IMR-90 (cell line): ENCODE measurements around the gene ALKBH2. TPM values are rescaled to one million over a fixed set of nuclear protein-coding genes. Genes with fewer than 3 reads are reported as not detected.

Experiments
- ATAC-seq: fragments of 200-7000 bp; cut with Tn5 transposase; 2 replicates; pipeline ENCODE4 v1.9.1; 2020; ENCODE audit warnings: low read depth, mild to moderate bottlenecking, moderate library complexity
- BruUV-seq: library from RNA; stranded (reverse); fragments of 400-500 nt; replicated peaks from 2 replicates; lab custom pipeline; 2021; lab: Mats Ljungman, UMichigan
- CTCF ChIA-PET: fragments of 300-600 bp; formaldehyde crosslinking; extraction: SDS; loops from one replicate; lab custom pipeline; 2021; ENCODE audit warnings: antibody characterized with exemption; lab: Yijun Ruan, JAX
- POLR2A ChIA-PET: fragments of 300-600 bp; sonication (Branson Sonifier 250); formaldehyde crosslinking; loops from one replicate; lab custom pipeline; 2022; ENCODE audit warnings: antibody characterized with exemption; ENCODE audit not compliant: unreplicated experiment; lab: Charles Lee
- DNase-seq: peaks from one replicate; pipeline ENCODE4 v3.0.0; 2013
- H2AFZ ChIP-seq: replicated peaks from 2 replicates; pipeline ENCODE3; 2013; ENCODE audit warnings: low read length, mild to moderate bottlenecking; ENCODE audit not compliant: poor library complexity
- H2AK5ac ChIP-seq: 2 replicates; pipeline ENCODE4 v1.6.1; 2013; ENCODE audit warnings: low read depth, low read length, inconsistent platforms
- H2AK9ac ChIP-seq: replicated peaks from 2 replicates; pipeline ENCODE3; 2013; ENCODE audit warnings: mild to moderate bottlenecking, low read depth, low read length, moderate library complexity; ENCODE audit not compliant: poor library complexity
- H2BK120ac ChIP-seq: 2 replicates; pipeline ENCODE4 v1.6.1; 2013; ENCODE audit warnings: low read depth, low read length, inconsistent platforms
- H2BK15ac ChIP-seq: 3 replicates; pipeline ENCODE4 v1.6.1; 2013; ENCODE audit warnings: low read depth, low read length, inconsistent platforms
- H2BK20ac ChIP-seq: 2 replicates; pipeline ENCODE4 v1.6.1; 2013; ENCODE audit warnings: low read depth, mild to moderate bottlenecking, inconsistent platforms, low read length, moderate library complexity
- H2BK5ac ChIP-seq: 2 replicates; pipeline ENCODE4 v1.6.1; 2013; ENCODE audit warnings: mild to moderate bottlenecking, low read depth, low read length, inconsistent platforms; ENCODE audit not compliant: poor library complexity, severe bottlenecking
- H3K14ac ChIP-seq: replicated peaks from 2 replicates; pipeline ENCODE4 v1.6.1; 2013; ENCODE audit warnings: low read depth, low read length, inconsistent platforms
- H3K18ac ChIP-seq: 2 replicates; pipeline ENCODE4 v1.6.1; 2013; ENCODE audit warnings: low read depth, low read length, control low read depth
- H3K23ac ChIP-seq: 2 replicates; pipeline ENCODE4 v1.6.1; 2013; ENCODE audit warnings: low read depth, low read length, inconsistent platforms
- H3K27ac ChIP-seq: 2 replicates; pipeline ENCODE4 v1.5.1; 2013; ENCODE audit warnings: mild to moderate bottlenecking, control low read depth, low read length; ENCODE audit not compliant: insufficient read depth
- H3K27me3 ChIP-seq: 2 replicates; pipeline ENCODE4 v1.6.1; 2013; ENCODE audit warnings: low read length; ENCODE audit not compliant: control insufficient read depth, insufficient read depth
- H3K36me3 ChIP-seq: 2 replicates; pipeline ENCODE4 v1.6.1; 2013; ENCODE audit warnings: low read length, mixed read lengths; ENCODE audit not compliant: control insufficient read depth, insufficient read depth
- H3K4ac ChIP-seq: 2 replicates; pipeline ENCODE4 v1.6.1; 2013; ENCODE audit warnings: low read depth, low read length, inconsistent platforms
- H3K4me1 ChIP-seq: 2 replicates; pipeline ENCODE4 v1.6.1; 2013; ENCODE audit warnings: low read length, mixed read lengths; ENCODE audit not compliant: control insufficient read depth, insufficient read depth
- H3K4me2 ChIP-seq: 2 replicates; pipeline ENCODE4 v1.6.1; 2013; ENCODE audit warnings: low read depth, mild to moderate bottlenecking, control low read depth, low read length, moderate library complexity
- H3K4me3 ChIP-seq: 2 replicates; pipeline ENCODE4 v1.5.1; 2013; ENCODE audit warnings: low read depth, mild to moderate bottlenecking, control low read depth, low read length, moderate library complexity; ENCODE audit not compliant: insufficient read depth
- H3K56ac ChIP-seq: 2 replicates; pipeline ENCODE4 v1.6.1; 2013; ENCODE audit warnings: low read length, inconsistent platforms; ENCODE audit not compliant: insufficient read depth; ENCODE audit errors: extremely low read depth
- H3K79me1 ChIP-seq, 2 experiments: 2 replicates each; pipeline ENCODE4 v1.6.1; 2013; ENCODE audit warnings: low read length in 2 of 2, inconsistent platforms in 1 of 2, low read depth in 1 of 2
- H3K9ac ChIP-seq: 2 replicates; pipeline ENCODE4 v1.6.1; 2013; ENCODE audit warnings: low read depth, low read length, control low read depth
- H3K9me1 ChIP-seq: 2 replicates; pipeline ENCODE4 v1.6.1; 2013; ENCODE audit warnings: low read length, inconsistent platforms; ENCODE audit not compliant: insufficient read depth
- H3K9me3 ChIP-seq: 2 replicates; pipeline ENCODE4 v1.6.1; 2013; ENCODE audit warnings: low read length; ENCODE audit not compliant: control insufficient read depth, insufficient read depth
- H4K20me1 ChIP-seq: 2 replicates; pipeline ENCODE4 v1.6.1; 2013; ENCODE audit warnings: low read length, inconsistent platforms; ENCODE audit not compliant: insufficient read depth
- H4K5ac ChIP-seq: 2 replicates; pipeline ENCODE4 v1.6.1; 2013; ENCODE audit warnings: mild to moderate bottlenecking, low read depth, low read length, control low read depth
- H4K8ac ChIP-seq, 2 experiments: 2 replicates each; pipeline ENCODE4 v1.6.1; 2013; ENCODE audit warnings: low read depth in 2 of 2, low read length in 2 of 2, control low read depth in 1 of 2, inconsistent platforms in 1 of 2
- H4K91ac ChIP-seq: 2 replicates; pipeline ENCODE4 v1.6.1; 2013; ENCODE audit warnings: low read depth, low read length, inconsistent platforms; ENCODE audit not compliant: insufficient read depth
- ELK1 ChIP-seq: fragments of 150-350 bp; IDR thresholded peaks from 2 replicates; pipeline ENCODE4 v1.6.1; 2016; ENCODE audit warnings: low read depth, mild to moderate bottlenecking, low read length, moderate library complexity, borderline replicate concordance
- NFE2L2 ChIP-seq: fragments of 150-350 bp; IDR thresholded peaks from 2 replicates; pipeline ENCODE4 v1.6.1; 2016; ENCODE audit warnings: low read depth, mild to moderate bottlenecking, low read length
- POLR2A ChIP-seq: IDR thresholded peaks from 2 replicates; pipeline ENCODE4 v1.6.1; 2012; ENCODE audit warnings: mild to moderate bottlenecking, low read depth, low read length
- RAD21 ChIP-seq: IDR thresholded peaks from 2 replicates; pipeline ENCODE4 v1.6.1; 2012; ENCODE audit warnings: low read length, improper control_type of control experiment
- SMC3 ChIP-seq: fragments of 150-350 bp; IDR thresholded peaks from 2 replicates; pipeline ENCODE4 v1.6.1; 2016; ENCODE audit warnings: low read depth, mild to moderate bottlenecking, antibody characterized with exemption, low read length, moderate library complexity
- WGBS, 2 experiments: methylation state at CpG; one replicate each; pipeline versions ENCODE4 v1.1.5 to v1.1.7; 2013; ENCODE audit warnings: missing lambda C conversion rate in 2 of 2; ENCODE audit not compliant: insufficient read length in 1 of 2; ENCODE audit errors: extremely low coverage in 2 of 2; 5-methylcytosine and 5-hydroxymethylcytosine counted together
- dilution Hi-C: fragments of 300-500 bp; cut with HindIII; formaldehyde crosslinking; loops from one replicate; pipeline ENCODE4 v1.14.3; 2018; ENCODE audit warnings: low sequenced_read_pairs; ENCODE audit not compliant: unreplicated experiment
- in situ Hi-C: fragments of 300-500 bp; cut with MboI; formaldehyde crosslinking; loops from 3 replicates; pipeline ENCODE4 v1.14.3; 2019; ENCODE audit warnings: low sequenced_read_pairs, inconsistent platforms, mixed read lengths
- intact Hi-C: fragments of 100-400 bp; cut with micrococcal nuclease; formaldehyde crosslinking; loops from 2 replicates; pipeline ENCODE4 v1.10.0; 2022
- polyA plus RNA-seq, 3 experiments: library from polyadenylated mRNA; depleted of rRNA; stranded (reverse); fragments of >200 nt; gene quantifications; 2 replicates each; pipeline ENCODE4 v1.2.3, GENCODE V29; 2012; ENCODE audit warnings: low replicate concordance in 1 of 3
- total RNA-seq: library from RNA; depleted of rRNA; stranded (reverse); fragments of >200 nt; gene quantifications from 2 replicates; pipeline ENCODE4 v1.2.3, GENCODE V29; 2012

ALKBH2 gene
- total and polyA plus RNA-seq, 2 of the 4 experiments (the other 2 are of a cell fraction): 14.9 to 17.8 TPM

- no TSS peak for BruUV-seq
- TF ChIP-seq POLR2A (no peak), RAD21 (no peak), SMC3 (no peak), NFE2L2 (no peak), ELK1 (no peak)
- ChIA-PET POLR2A (interaction anchor here (0.5 kb wide), 1 partner anchor 250 kb away, joined by 3 read pairs; no protein-coding TSS in a partner anchor), CTCF (interaction anchor here (1.3 to 1.7 kb wide), 2 partner anchors 12 to 286 kb away, joined by 5 to 10 read pairs; no protein-coding TSS in a partner anchor)
- intact Hi-C loops (loop anchor here (10.0 kb wide), 3 partner anchors 145 to 435 kb away; partner anchors contain the start of gene SSH1), in situ Hi-C loops (loop anchor here (10.0 to 25.0 kb wide), 2 partner anchors 295 to 462 kb away; partner anchors contain the start of gene SELPLG), dilution Hi-C loops (no loop called here)
- H4K8ac ChIP-seq: no peak overlapping the region
- no peak overlapping the region for H3K4ac ChIP-seq
- no peak overlapping the region for H4K5ac ChIP-seq
- H3K4me1 ChIP-seq: no peaks in the 10 kb centered on the region
- H3K9me3 ChIP-seq: no peaks in the 10 kb centered on the region
- no peak overlapping the region for H3K56ac ChIP-seq
- H3K9me1 ChIP-seq: 0 out of 2 replicates have a peak, but pooled peaks cover 3% of the 10 kb centered on the region
- no peak overlapping the region for H2AK5ac ChIP-seq
- H2BK15ac ChIP-seq: no peak overlapping the region
- no peaks in the 10 kb centered on the region for H4K20me1 ChIP-seq
- H2AFZ ChIP-seq: no peak overlapping the region
- H3K36me3 ChIP-seq: peaks cover 20% of the 10 kb centered on the region
- H3K23ac ChIP-seq: peak overlapping the region; percentile 38; the same call in 1 of the 2 replicates
- no peak for DNase-seq
- peaks cover 14 to 28% of the 10 kb centered on the region in 2 experiments for H3K79me1 ChIP-seq
- H3K27me3 ChIP-seq: no peaks in the 10 kb centered on the region
- H2BK5ac ChIP-seq: no peak overlapping the region
- no peak overlapping the region for H3K9ac ChIP-seq
- H3K4me3 ChIP-seq: no peak overlapping the region
- no peak overlapping the region for H2AK9ac ChIP-seq
- H3K4me2 ChIP-seq: peak overlapping the region; percentile 36
- no peak overlapping the region for H2BK20ac ChIP-seq
- no peak for ATAC-seq
- no CpG with 5 or more reads among the region's 12 CpGs for WGBS, 2 experiments
- H3K14ac ChIP-seq: no peak overlapping the region
- H3K18ac ChIP-seq: no peak overlapping the region
- no peak overlapping the region for H3K27ac ChIP-seq
- H2BK120ac ChIP-seq: no peak overlapping the region
- no peak overlapping the region for H4K91ac ChIP-seq
These were observed 6.3 kb upstream of the ALKBH2 start for GRCh38 chr12:109099431-109100020.
